Measurements from ENCODE around the gene SAMD1. TPM values are rescaled to one million over a fixed set of nuclear protein-coding genes. Genes with fewer than 3 reads are reported as not detected.

The SAMD1 gene
- 24.1 and 31.6 TPM in 2 replicates for total RNA-seq

GRCh38 chr19:14090509-14091080 lies at the start of gene SAMD1:
Gene SAMD1 (minus strand): TSS chr19:14090751.

GRCh38 chr19:14136509-14137281 lies 46.1 kb upstream of the SAMD1 start, which contains the start of gene ASF1B:
Gene ASF1B (minus strand): TSS chr19:14136589. CDS start chr19:14136456, 133 bp downstream.

GRCh38 chr19:14117668-14118164 lies 27.2 kb upstream of the SAMD1 start, which contains the start of gene PRKACA:
Gene PRKACA (minus strand): TSS chr19:14117762. CDS start chr19:14117547, 215 bp downstream.

GRCh38 chr19:14085309-14085995 lies 5.1 kb downstream of the SAMD1 start, which contains the start of gene C19orf67:
Gene C19orf67 (minus strand): TSS chr19:14085783. CDS start chr19:14085627, 156 bp downstream.

GRCh38 chr19:14072535-14073260 lies 17.9 kb downstream of the SAMD1 start, which contains the start of gene MISP3:
Gene MISP3 (plus strand): TSS chr19:14072786. CDS start chr19:14073310, 524 bp downstream.

GRCh38 chr19:14061751-14062557 lies 28.6 kb downstream of the SAMD1 start, which contains the start of gene PALM3:
Gene PALM3 (minus strand): TSS chr19:14062076. CDS start chr19:14061980, 96 bp downstream.

Other genes with a start within 250 kb of the SAMD1 start
- 0.43 TPM in 1 of 2 replicates, not detected in the other for gene NANOS3, start 213.6 kb downstream of the SAMD1 start, total RNA-seq
- 0.43 and 0.44 TPM in 2 replicates for gene BRME1, start 184.6 kb downstream of the SAMD1 start, total RNA-seq
- gene CC2D1A, start 184.6 kb downstream of the SAMD1 start, total RNA-seq = 18.6 and 21.4 TPM in 2 replicates
- gene PODNL1, start 152.3 kb downstream of the SAMD1 start, total RNA-seq = 1.6 and 4.4 TPM in 2 replicates
- gene DCAF15, start 138.2 kb downstream of the SAMD1 start, total RNA-seq = 11.2 and 35.1 TPM in 2 replicates
- 5.9 and 6.1 TPM in 2 replicates for gene RFX1, start 84.4 kb downstream of the SAMD1 start, total RNA-seq
- gene RLN3, start 62.6 kb downstream of the SAMD1 start, total RNA-seq = not detected in 2 replicates
- gene IL27RA, start 59.0 kb downstream of the SAMD1 start, total RNA-seq = 0.88 and 2.4 TPM in 2 replicates
- 0.22 TPM in 1 of 2 replicates, not detected in the other for gene PALM3, start 28.7 kb downstream of the SAMD1 start, total RNA-seq
- under 0.01 and 0.43 TPM in 2 replicates for gene MISP3, start 18.0 kb downstream of the SAMD1 start, total RNA-seq
- not detected in 2 replicates for gene C19orf67, start 5.0 kb downstream of the SAMD1 start, total RNA-seq
- gene PRKACA, start 27.0 kb upstream of the SAMD1 start, total RNA-seq = 47.5 and 73.6 TPM in 2 replicates
- gene ASF1B, start 45.8 kb upstream of the SAMD1 start, total RNA-seq = 0.44 and 30.5 TPM in 2 replicates
- gene ADGRL1, start 115.4 kb upstream of the SAMD1 start, total RNA-seq = 2.6 and 2.8 TPM in 2 replicates